GM12864 (cell line): ENCODE data around the gene TNIP1.

Experiments
- DNase-seq: peaks from one replicate; pipeline ENCODE4 v3.0.0-alpha.2; 2011; ENCODE audit warnings: low read depth
- H3K4me3 ChIP-seq: 2 replicates; pipeline ENCODE4 v1.5.1; 2011; ENCODE audit warnings: mild to moderate bottlenecking, low read depth, low read length, control low read depth
- TF ChIP-seq, protein P1 (sequence below): IDR thresholded peaks from 2 replicates; pipeline ENCODE4 v1.5.1; 2011; ENCODE audit warnings: low read depth, mild to moderate bottlenecking, moderate library complexity, low read length, control low read depth, inconsistent platforms; ENCODE audit errors: missing control alignments

Gene TNIP1

DNA sequence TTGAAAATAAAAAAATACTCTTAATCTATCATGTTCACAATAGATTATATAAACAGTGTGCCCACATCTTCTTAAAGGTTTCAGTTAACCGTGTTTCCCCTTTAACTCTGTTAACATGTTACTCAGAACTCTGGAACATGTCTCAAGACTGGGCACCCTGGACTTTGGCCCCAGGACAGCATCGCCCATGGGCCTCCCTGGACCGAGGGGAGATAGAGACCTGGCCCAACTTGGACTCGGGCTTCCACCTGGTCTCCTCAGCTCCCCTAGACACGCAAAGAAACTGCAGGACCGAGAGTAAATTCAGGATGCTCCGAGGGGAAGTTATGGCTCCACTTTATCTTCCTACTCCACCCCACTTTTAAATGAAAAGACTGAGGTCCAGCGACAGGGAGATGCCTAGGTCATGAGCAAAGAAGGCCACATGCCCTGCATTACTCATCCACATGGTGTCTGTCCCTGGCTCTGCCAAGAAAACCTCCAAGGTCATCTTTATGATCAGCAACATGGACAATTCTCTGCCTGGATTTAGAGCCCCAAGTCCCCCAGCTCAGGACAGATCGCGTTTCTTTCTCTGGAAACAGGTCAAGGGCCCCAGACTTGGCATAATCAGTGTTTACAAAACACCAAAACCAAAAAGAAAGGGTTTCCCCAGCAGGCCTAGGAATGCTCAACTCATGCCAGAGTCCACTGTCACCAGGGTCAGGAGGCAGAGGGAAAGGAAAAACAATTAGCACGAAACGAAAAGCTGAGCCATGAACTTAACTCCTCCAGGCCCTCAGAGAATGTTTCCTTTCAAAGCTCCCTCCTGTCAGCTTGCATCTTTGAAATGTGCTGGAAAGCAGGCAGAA is 43.0 kb downstream of the TNIP1 start:
- H3K4me3 ChIP-seq, result no peak overlapping the region
- DNase-seq, result no peak
- TF ChIP-seq, protein P1, sequence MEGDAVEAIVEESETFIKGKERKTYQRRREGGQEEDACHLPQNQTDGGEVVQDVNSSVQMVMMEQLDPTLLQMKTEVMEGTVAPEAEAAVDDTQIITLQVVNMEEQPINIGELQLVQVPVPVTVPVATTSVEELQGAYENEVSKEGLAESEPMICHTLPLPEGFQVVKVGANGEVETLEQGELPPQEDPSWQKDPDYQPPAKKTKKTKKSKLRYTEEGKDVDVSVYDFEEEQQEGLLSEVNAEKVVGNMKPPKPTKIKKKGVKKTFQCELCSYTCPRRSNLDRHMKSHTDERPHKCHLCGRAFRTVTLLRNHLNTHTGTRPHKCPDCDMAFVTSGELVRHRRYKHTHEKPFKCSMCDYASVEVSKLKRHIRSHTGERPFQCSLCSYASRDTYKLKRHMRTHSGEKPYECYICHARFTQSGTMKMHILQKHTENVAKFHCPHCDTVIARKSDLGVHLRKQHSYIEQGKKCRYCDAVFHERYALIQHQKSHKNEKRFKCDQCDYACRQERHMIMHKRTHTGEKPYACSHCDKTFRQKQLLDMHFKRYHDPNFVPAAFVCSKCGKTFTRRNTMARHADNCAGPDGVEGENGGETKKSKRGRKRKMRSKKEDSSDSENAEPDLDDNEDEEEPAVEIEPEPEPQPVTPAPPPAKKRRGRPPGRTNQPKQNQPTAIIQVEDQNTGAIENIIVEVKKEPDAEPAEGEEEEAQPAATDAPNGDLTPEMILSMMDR, result no peak

DNA sequence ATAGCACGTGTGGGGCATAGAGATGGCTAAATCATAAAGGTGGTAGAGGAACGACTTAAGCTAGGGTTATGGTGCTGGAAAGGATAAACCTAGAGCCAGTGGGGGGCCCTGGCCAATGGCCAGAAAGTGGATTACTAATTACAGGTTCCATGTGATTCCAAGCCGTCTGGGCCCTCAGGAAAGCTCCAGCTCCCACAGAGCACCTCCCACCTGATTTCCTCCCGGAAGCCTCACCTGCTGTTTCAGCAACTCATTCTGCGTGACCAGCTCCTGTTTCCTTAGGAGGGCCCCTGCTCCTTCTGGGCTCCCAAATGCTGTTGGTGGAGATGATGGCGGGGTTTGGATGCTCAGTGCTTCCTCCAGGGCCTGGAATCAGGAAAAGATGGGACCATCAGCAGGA is 44.3 kb downstream of the TNIP1 start:
- H3K4me3 ChIP-seq, result no peak overlapping the region
- TF ChIP-seq, protein P1, result no peak
- no peak for DNase-seq

DNA sequence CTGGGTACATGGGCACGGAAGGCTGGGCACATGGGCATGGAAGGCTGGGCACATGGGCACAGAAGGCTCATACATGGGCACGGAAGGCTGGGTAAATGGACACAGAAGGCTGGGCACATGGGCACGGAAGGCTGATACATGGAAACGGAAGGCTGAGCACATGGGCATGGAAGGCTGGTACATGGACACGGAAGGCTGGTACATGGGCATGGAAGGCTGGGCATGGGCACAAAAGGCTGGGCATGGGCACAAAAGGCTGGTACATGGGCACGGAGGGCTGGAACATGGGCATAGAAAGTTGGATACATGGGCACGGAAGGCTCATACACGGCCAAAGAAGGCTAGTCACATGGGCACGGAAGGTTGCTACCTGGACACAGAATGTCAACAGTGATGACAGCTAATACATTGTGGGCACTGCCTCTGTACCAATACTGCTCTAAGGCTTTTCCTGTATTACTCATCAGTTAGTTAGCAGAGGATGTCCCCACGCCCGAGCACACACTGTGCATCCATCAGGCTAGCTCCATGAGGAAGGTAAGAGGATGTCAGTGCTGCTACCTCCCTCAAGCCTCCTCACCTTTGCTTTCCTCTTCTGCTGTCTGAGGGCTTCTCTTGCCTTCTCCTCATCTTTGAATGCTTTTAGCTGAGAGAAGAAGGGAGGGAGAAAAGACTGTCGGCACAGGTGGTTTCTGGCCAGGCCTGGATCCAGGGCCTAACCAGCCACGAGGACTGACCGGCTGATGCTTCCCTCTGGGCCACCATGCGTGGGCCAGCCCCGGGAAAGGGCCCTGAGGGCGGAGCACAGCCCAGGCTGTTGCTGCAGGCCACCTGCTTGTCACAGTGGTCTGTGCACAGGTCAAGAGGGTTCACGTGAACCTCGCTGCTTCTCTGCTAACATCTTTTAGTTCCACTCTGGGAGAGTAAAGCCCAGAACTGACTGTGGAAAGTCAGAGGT is 46.1 kb downstream of the TNIP1 start:
- TF ChIP-seq, protein P1, result no peak
- H3K4me3 ChIP-seq, result no peak overlapping the region
- no peak for DNase-seq

DNA sequence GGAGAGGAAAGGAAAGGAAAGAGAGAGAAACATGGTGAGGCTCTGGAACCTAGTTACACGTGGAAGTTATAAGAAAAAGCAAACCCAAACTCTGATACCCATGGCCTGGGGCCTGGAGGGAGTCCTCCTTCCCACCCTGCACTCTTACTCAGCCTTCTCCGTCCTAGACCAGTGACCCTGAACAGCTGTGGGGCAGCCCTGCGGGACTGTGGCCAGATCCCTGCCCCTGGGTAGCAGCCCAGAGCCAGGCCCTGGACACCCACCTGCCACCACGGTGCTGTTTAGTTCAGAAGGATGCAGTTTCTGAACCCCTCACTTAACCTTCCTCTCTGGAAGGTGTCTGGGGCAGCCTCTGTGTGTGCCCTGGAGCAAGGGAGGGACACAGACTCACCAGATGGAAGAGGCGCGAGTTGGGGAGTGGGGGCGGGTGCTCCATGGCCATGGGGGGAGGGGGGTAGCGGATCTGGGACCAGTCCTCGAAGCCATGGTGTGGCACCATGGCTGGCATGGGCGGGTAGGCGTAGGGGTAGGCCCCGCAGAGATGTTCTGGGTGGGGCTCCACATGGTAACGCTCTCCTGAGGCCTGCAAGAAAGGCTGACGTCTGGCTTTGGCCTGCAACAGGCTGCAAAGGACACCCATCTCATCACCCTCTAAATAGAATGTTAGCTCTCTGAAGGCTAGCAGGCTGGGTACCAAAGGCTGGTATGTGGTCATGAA is 47.5 kb downstream of the TNIP1 start:
- DNase-seq, result no peak
- no peak overlapping the region for H3K4me3 ChIP-seq
- TF ChIP-seq, protein P1, result no peak

DNA sequence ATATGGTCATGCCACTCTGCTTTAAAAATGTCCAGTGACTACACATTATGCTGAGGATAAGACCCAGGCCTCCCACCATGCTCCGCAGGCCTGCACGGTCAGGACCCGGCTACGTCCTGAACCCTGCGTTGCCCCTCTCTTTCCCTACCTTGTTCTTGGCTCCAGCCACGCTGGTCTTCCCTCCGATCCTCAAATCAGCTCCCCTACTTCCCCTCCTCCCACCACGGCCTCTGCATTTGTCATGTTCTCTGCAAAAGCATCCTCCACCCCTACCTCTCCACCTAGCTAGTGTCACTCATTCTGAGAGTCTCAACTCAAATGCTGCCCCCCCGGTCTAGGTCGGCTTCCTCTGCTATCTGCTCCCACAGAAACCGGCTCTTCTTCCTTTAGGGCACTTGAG is 49.3 kb downstream of the TNIP1 start:
- no peak for DNase-seq
- TF ChIP-seq, protein P1, result no peak

DNA sequence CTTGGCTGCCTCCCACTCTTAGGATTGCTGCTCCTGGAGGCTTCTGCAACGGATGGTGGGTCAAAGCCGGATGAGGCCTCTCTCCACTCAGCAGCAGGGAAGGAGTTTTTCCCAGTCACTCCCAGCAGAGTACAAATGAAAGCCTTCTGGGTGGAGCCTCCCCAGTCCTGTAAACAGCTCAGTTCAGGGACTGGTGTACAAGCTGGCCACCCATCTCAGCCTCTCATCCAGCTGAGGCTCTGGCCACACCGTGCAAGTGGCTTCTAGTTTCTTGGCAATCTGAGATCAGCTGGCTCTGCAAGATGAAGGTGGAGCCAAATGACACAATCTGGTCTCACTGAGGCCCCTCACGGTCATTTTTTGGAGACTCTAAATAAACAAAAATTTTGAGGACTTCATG is 50.5 kb downstream of the TNIP1 start:
- TF ChIP-seq, protein P1, result no peak
- no peak overlapping the region for H3K4me3 ChIP-seq
- DNase-seq, result no peak

More for the DNA sequence above, 49.3 kb downstream of the TNIP1 start:
- no peak overlapping the region for H3K4me3 ChIP-seq
